Measurements from ENCODE around the gene C10orf90. TPM values are rescaled to one million over a fixed set of nuclear protein-coding genes. Genes with fewer than 3 reads are reported as not detected.

Gene C10orf90
- total RNA-seq = not detected in 2 replicates

GRCh38 chr10:126670056-126670894 is at the start of gene C10orf90:
TSS of gene C10orf90 (minus strand) at chr10:126670693. CDS start at chr10:126670480, 213 bp downstream.

GRCh38 chr10:126387931-126388911 is 282.3 kb downstream of the C10orf90 start, which contains the start of gene ADAM12:
TSS of gene ADAM12 (minus strand) at chr10:126388477. CDS start at chr10:126388145, 332 bp downstream.

Other genes starting within 250 kb of the C10orf90 start
- gene DOCK1, start 234.7 kb upstream of the C10orf90 start, total RNA-seq = 105 and 108 TPM in 2 replicates

Measured in vein endothelial cell (primary cell).